ENCODE results near the gene PIGK.

DNA sequence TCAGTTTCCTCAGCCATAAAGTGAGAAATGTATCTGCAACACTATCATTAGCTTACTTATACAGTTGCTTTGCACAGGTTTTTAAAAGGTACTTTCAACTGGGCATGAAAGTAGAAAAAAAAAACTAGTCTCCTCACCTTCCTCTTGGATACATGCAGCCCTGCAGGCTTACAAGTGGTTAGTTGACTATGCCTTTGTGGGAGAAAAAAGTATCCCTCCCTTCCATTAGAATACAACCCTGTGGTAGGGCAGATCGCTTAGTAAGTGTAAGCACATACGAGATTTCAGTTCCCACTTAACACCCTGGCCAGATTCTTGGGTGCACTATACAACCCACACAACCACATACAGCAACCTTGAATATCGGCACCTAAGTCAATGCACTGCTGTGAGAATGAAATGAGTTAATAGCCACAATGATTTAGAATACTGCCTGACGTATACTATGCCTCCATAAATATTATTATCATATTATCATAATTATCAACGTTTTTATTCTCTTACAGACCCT, 54.7 kb downstream of the PIGK start:
- TF ChIP-seq CTCF (IDR thresholded peaks at IDR 0.05; ENCODE audit: low read length), result no peak
- no peak for TF ChIP-seq EZH2 (IDR thresholded peaks at IDR 0.05; ENCODE audit: borderline replicate concordance, low read length)
